OCI-LY3 (cell line): Measurements from ENCODE around the gene C12orf60.

ENCODE experiments used
- CTCF ChIP-seq: fragments of 200-600, 300-600 bp; sonication (generic); IDR thresholded peaks from 2 replicates; pipeline ENCODE4 v1.5.1; 2014; ENCODE audit warnings: antibody characterized with exemption, low read length, low read depth
- EZH2phosphoT487 ChIP-seq: fragments of 200-600 bp; shearing (Covaris generic); IDR thresholded peaks from 2 replicates; pipeline ENCODE4 v1.6.1; 2018; ENCODE audit warnings: antibody characterized with exemption, mixed run types, low read depth

- TF ChIP-seq CTCF (no peak), EZH2phosphoT487 (no peak)
These were observed 33.1 kb downstream of the C12orf60 start for GRCh38 chr12:14836336-14837210.
